ENCODE results near the gene RNF138. TPM values are rescaled to one million over a fixed set of nuclear protein-coding genes. Genes with fewer than 3 reads are reported as not detected.

Gene RNF138
- 10 to 100 TPM; 43.3 to 51.2 TPM for total RNA-seq

GRCh38 chr18:32091724-32092421 lies at the start of gene RNF138:
Gene RNF138 (plus strand): TSS chr18:32091874. CDS start chr18:32092777, 903 bp downstream.
- ATAC-seq (replicated peaks) = peak; percentile 64
- peak within 1 kb of the TSS; percentile 95 for H3K4me3 Mint-ChIP-seq
- peak within 1 kb of the TSS; percentile 92 for H3K27ac Mint-ChIP-seq
- peaks cover 28% of the 10 kb centered on the region for H3K4me1 Mint-ChIP-seq
- H3K36me3 Mint-ChIP-seq (ENCODE audit: low read depth) = peaks cover 46% of the 10 kb centered on the region
- H3K9me3 Mint-ChIP-seq = no peaks in the 10 kb centered on the region
- H3K27me3 Mint-ChIP-seq = no peaks in the 10 kb centered on the region

- no peaks in the 10 kb centered on the region for H3K9me3 Mint-ChIP-seq
- H3K4me1 Mint-ChIP-seq = peaks cover 30% of the 10 kb centered on the region
- H3K27me3 Mint-ChIP-seq = no peaks in the 10 kb centered on the region
- H3K36me3 Mint-ChIP-seq (ENCODE audit: low read depth) = peaks cover 77% of the 10 kb centered on the region
- peak overlapping the region; percentile 85 for H3K27ac Mint-ChIP-seq
- H3K4me3 Mint-ChIP-seq = peak overlapping the region; percentile 81
- ATAC-seq (replicated peaks) = no peak
Measured at GRCh38 chr18:32042337-32042736, 49.3 kb upstream of the RNF138 start.

GRCh38 chr18:32048507-32049091 lies 43.1 kb upstream of the RNF138 start:
- H3K9me3 Mint-ChIP-seq = no peaks in the 10 kb centered on the region
- ATAC-seq (replicated peaks) = peak; percentile 70
- H3K27me3 Mint-ChIP-seq = no peaks in the 10 kb centered on the region
- peaks cover 20% of the 10 kb centered on the region for H3K4me1 Mint-ChIP-seq
- peaks cover 50% of the 10 kb centered on the region for H3K36me3 Mint-ChIP-seq (ENCODE audit: low read depth)
- peak overlapping the region; percentile 75 for H3K4me3 Mint-ChIP-seq
- peak overlapping the region; percentile 76 for H3K27ac Mint-ChIP-seq

- peaks cover 57% of the 10 kb centered on the region for H3K36me3 Mint-ChIP-seq (ENCODE audit: low read depth)
- peak; percentile 64 for ATAC-seq (replicated peaks)
- H3K9me3 Mint-ChIP-seq = no peaks in the 10 kb centered on the region
- peak overlapping the region; percentile 76 for H3K27ac Mint-ChIP-seq
- peak overlapping the region; percentile 75 for H3K4me3 Mint-ChIP-seq
- H3K4me1 Mint-ChIP-seq = peaks cover 20% of the 10 kb centered on the region
- no peaks in the 10 kb centered on the region for H3K27me3 Mint-ChIP-seq
Measured at GRCh38 chr18:32049393-32050171, 42.1 kb upstream of the RNF138 start.

- Mint-ChIP-seq H3K9me3 (no peaks in the 10 kb centered on the region), H3K27me3 (no peaks in the 10 kb centered on the region), H3K36me3 (ENCODE audit: low read depth) (peaks cover 70% of the 10 kb centered on the region), H3K4me1 (peaks cover 22% of the 10 kb centered on the region), H3K27ac (no peak overlapping the region), H3K4me3 (no peak overlapping the region)
- ATAC-seq (replicated peaks) = no peak
Measured at GRCh38 chr18:32056613-32057358, 34.9 kb upstream of the RNF138 start.

DNA sequence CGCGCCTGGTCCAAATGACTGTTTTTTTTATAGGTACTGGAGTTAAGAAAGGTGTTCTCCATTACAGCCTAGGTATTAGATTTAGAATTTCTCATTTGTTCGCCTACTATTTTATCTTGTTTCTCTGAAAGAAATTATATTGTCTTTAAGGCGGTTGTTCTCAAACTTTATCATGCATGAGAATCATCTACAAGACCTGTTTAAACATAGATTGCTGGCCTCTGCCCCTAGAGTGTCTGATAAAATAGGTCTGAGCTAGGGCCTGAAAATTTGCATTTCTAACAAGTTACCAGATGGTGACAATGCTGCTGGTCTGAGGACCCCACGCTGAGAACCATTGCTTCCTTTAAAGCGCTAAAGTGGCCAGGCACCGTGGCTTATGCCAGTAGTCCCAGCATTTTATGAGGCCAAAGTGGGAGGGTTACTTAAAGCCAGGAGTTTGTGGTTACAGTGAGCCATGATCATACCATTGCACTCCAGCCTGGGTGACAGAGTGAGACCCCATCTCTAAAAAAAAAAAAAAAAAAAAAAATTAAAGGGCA lies 34.0 kb upstream of the RNF138 start:
- no peaks in the 10 kb centered on the region for H3K9me3 Mint-ChIP-seq
- H3K4me3 Mint-ChIP-seq = no peak overlapping the region
- peaks cover 22% of the 10 kb centered on the region for H3K4me1 Mint-ChIP-seq
- peaks cover 60% of the 10 kb centered on the region for H3K36me3 Mint-ChIP-seq (ENCODE audit: low read depth)
- no peak overlapping the region for H3K27ac Mint-ChIP-seq
- no peak for ATAC-seq (replicated peaks)
- no peaks in the 10 kb centered on the region for H3K27me3 Mint-ChIP-seq

GRCh38 chr18:32060026-32060425 lies 31.6 kb upstream of the RNF138 start:
- Mint-ChIP-seq H3K27me3 (no peaks in the 10 kb centered on the region), H3K36me3 (ENCODE audit: low read depth) (peaks cover 58% of the 10 kb centered on the region), H3K27ac (peak overlapping the region; percentile 70), H3K4me1 (peaks cover 22% of the 10 kb centered on the region), H3K4me3 (peak overlapping the region; percentile 20), H3K9me3 (no peaks in the 10 kb centered on the region)
- no peak for ATAC-seq (replicated peaks)

- H3K9me3 Mint-ChIP-seq = no peaks in the 10 kb centered on the region
- no peak for ATAC-seq (replicated peaks)
- peak overlapping the region; percentile 70 for H3K27ac Mint-ChIP-seq
- no peak overlapping the region for H3K4me3 Mint-ChIP-seq
- H3K36me3 Mint-ChIP-seq (ENCODE audit: low read depth) = peaks cover 67% of the 10 kb centered on the region
- no peaks in the 10 kb centered on the region for H3K27me3 Mint-ChIP-seq
- H3K4me1 Mint-ChIP-seq = no peaks in the 10 kb centered on the region
Measured at GRCh38 chr18:32067375-32068167, 24.1 kb upstream of the RNF138 start.

DNA sequence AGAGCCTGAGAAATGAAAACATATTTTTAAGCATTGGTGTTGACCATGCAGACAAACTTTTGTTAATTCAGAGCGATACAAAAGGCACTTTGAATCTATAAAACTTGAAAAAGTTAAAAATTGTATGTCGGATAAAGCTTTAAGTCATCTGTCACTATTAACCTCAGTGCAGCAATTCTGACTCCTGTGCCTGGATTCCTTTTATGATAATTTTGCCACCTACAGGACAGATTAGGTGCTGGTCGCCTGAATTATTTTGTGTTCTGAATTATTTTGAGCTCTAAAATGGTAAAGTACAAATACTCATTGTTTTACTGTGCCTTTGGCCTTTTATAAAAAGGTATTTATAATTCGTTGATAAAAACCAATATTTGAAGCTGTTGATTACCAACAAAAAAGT lies 19.4 kb upstream of the RNF138 start:
- Mint-ChIP-seq H3K27ac (no peak overlapping the region), H3K4me3 (no peak overlapping the region), H3K36me3 (ENCODE audit: low read depth) (peaks cover 41% of the 10 kb centered on the region), H3K27me3 (no peaks in the 10 kb centered on the region), H3K4me1 (no peaks in the 10 kb centered on the region), H3K9me3 (no peaks in the 10 kb centered on the region)
- ATAC-seq (replicated peaks) = no peak

GRCh38 chr18:32074206-32074605 lies 17.5 kb upstream of the RNF138 start:
- peak; percentile 85 for ATAC-seq (replicated peaks)
- H3K36me3 Mint-ChIP-seq (ENCODE audit: low read depth) = peaks cover 25% of the 10 kb centered on the region

DNA sequence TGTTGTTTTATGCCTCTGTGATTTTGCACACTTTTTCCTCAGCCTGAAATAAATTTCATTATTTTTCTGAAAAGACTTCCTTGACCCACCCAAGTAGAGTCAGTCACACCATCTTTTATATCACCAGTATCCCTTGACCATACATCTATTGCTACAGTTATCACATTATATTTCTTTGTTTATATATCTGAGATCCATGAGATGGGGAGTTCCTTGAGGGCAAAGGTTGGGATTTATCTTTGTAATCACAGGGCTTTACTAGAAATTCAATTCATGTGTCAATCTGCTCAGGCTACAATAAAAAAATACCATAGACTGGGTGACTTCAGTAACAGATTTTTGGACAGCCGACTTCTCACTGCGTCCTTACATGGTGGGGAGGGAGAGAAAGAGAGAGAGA lies 12.8 kb upstream of the RNF138 start:
- H3K36me3 Mint-ChIP-seq (ENCODE audit: low read depth) = peaks cover 6% of the 10 kb centered on the region
- no peak overlapping the region for H3K27ac Mint-ChIP-seq
- H3K27me3 Mint-ChIP-seq = no peaks in the 10 kb centered on the region
- ATAC-seq (replicated peaks) = no peak
- no peak overlapping the region for H3K4me3 Mint-ChIP-seq
- H3K4me1 Mint-ChIP-seq = no peaks in the 10 kb centered on the region
- no peaks in the 10 kb centered on the region for H3K9me3 Mint-ChIP-seq

More at GRCh38 chr18:32074206-32074605, 17.5 kb upstream of the RNF138 start:
- Mint-ChIP-seq H3K27me3 (no peaks in the 10 kb centered on the region), H3K4me3 (no peak overlapping the region), H3K9me3 (no peaks in the 10 kb centered on the region), H3K27ac (peak overlapping the region; percentile 49), H3K4me1 (no peaks in the 10 kb centered on the region)

- Mint-ChIP-seq H3K4me1 (peaks cover 16% of the 10 kb centered on the region), H3K36me3 (ENCODE audit: low read depth) (no peaks in the 10 kb centered on the region), H3K9me3 (no peaks in the 10 kb centered on the region), H3K27me3 (no peaks in the 10 kb centered on the region), H3K4me3 (no peak overlapping the region), H3K27ac (no peak overlapping the region)
- ATAC-seq (replicated peaks) = no peak
Measured at GRCh38 chr18:32081881-32082280, 9.8 kb upstream of the RNF138 start.

- ATAC-seq (replicated peaks) = no peak
- peak overlapping the region; percentile 9 for H3K4me3 Mint-ChIP-seq
- H3K27me3 Mint-ChIP-seq = no peaks in the 10 kb centered on the region
- peaks cover 16% of the 10 kb centered on the region for H3K4me1 Mint-ChIP-seq
- no peaks in the 10 kb centered on the region for H3K9me3 Mint-ChIP-seq
- peak overlapping the region; percentile 47 for H3K27ac Mint-ChIP-seq
- no peaks in the 10 kb centered on the region for H3K36me3 Mint-ChIP-seq (ENCODE audit: low read depth)
Measured at GRCh38 chr18:32083781-32084180, 7.9 kb upstream of the RNF138 start.

Measured in activated T-helper 17 cell treated with anti-CD3 and anti-CD28 coated beads, Interleukin-2, amount 50 U/mL, for 72 hours (primary cell).